Suprapubic skin (tissue), 3 donors: ENCODE data around the gene SH3RF1.

Experiments
- CTCF ChIP-seq, 2 donors: fragments of 200-600 bp in 1 of 2; fragments of 450-650 bp in 1 of 2; sonication (generic) in 1 of 2; IDR thresholded peaks; one replicate each; pipeline ENCODE4 v1.5.1; 2016 to 2019; ENCODE audit warnings: antibody characterized with exemption in 2 of 2, mild to moderate bottlenecking in 1 of 2, moderate library complexity in 1 of 2
- POLR2A ChIP-seq, 2 donors: fragments of 450-650 bp; IDR thresholded peaks; one replicate each; pipeline ENCODE4 v1.6.1; 2017; ENCODE audit warnings: antibody characterized with exemption in 2 of 2, mild to moderate bottlenecking in 2 of 2, moderate library complexity in 2 of 2

- no peak for TF ChIP-seq CTCF (IDR thresholded peaks at IDR 0.05)
- no peak for TF ChIP-seq POLR2A (IDR thresholded peaks at IDR 0.05)
Observed at GRCh38 chr4:169309326-169309967, 38.7 kb upstream of the SH3RF1 start.
